ENCODE results near the gene NFXL1. TPM values are rescaled to one million over a fixed set of nuclear protein-coding genes. Genes with fewer than 3 reads are reported as not detected.

Gene NFXL1
- total RNA-seq, 2 donors from 2014 or later, result 17.5 to 19.1 TPM

GRCh38 chr4:47899639-47900038, 14.7 kb downstream of the NFXL1 start:
- Histone ChIP-seq H3K4me1 (replicated peaks) (no peaks in the 10 kb centered on the region), H3K4me3 (no peak overlapping the region), H3K27ac (no peak overlapping the region), H3K9me3 (no peaks in the 10 kb centered on the region), H3K36me3 (peaks cover 0 to 3% of the 10 kb centered on the region in 2 donors), H3K27me3 (replicated peaks; ENCODE audit: insufficient read depth) (no peaks in the 10 kb centered on the region)
- 61% methylated on average over 1 of the region's 1 CpG for WGBS
- intact Hi-C loops (cut with DNase I), result no loop called here
- DNase-seq (ENCODE audit: low spot score), result no peak
- TF ChIP-seq, protein P1, sequence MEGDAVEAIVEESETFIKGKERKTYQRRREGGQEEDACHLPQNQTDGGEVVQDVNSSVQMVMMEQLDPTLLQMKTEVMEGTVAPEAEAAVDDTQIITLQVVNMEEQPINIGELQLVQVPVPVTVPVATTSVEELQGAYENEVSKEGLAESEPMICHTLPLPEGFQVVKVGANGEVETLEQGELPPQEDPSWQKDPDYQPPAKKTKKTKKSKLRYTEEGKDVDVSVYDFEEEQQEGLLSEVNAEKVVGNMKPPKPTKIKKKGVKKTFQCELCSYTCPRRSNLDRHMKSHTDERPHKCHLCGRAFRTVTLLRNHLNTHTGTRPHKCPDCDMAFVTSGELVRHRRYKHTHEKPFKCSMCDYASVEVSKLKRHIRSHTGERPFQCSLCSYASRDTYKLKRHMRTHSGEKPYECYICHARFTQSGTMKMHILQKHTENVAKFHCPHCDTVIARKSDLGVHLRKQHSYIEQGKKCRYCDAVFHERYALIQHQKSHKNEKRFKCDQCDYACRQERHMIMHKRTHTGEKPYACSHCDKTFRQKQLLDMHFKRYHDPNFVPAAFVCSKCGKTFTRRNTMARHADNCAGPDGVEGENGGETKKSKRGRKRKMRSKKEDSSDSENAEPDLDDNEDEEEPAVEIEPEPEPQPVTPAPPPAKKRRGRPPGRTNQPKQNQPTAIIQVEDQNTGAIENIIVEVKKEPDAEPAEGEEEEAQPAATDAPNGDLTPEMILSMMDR (IDR thresholded peaks at IDR 0.05), result no peak
- TF ChIP-seq POLR2AphosphoS5 (IDR thresholded peaks at IDR 0.05) (no peak), POLR2A (IDR thresholded peaks at IDR 0.05) (no peak)

GRCh38 chr4:47891928-47892327, 22.5 kb downstream of the NFXL1 start:
- Histone ChIP-seq H3K9me3 (no peaks in the 10 kb centered on the region), H3K27me3 (replicated peaks; ENCODE audit: insufficient read depth) (no peaks in the 10 kb centered on the region), H3K4me1 (replicated peaks) (no peaks in the 10 kb centered on the region), H3K36me3 (peaks cover under 1 to 9% of the 10 kb centered on the region in 2 donors), H3K27ac (no peak overlapping the region), H3K4me3 (no peak overlapping the region)
- DNase-seq (ENCODE audit: low spot score), result no peak
- intact Hi-C loops (cut with DNase I), result no loop called here
- TF ChIP-seq POLR2A (IDR thresholded peaks at IDR 0.05) (no peak), POLR2AphosphoS5 (IDR thresholded peaks at IDR 0.05) (no peak)
- TF ChIP-seq, protein P1 (IDR thresholded peaks at IDR 0.05), result no peak
- 90% methylated on average over 1 of the region's 1 CpG for WGBS

DNA sequence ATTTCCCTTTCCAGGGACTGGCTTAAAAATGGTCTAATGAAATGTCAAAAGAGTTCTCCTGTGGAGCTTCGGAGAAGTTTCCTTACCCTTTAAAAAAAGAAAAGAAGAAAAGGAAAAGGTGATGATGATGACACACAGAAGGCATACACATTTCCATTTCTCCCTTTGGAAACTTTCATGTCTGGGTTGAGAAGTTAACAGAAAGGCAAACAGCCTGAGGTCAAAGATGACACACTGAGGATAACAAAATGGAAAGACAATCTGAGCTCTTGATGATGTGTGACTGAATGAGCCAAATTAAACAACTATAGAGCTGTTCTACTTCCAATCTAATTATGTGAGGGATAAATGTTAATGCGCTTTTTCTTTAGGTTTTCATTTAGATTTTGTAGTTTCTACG, 32.2 kb downstream of the NFXL1 start:
- TF ChIP-seq, protein P1 (IDR thresholded peaks at IDR 0.05), result no peak
- TF ChIP-seq POLR2AphosphoS5 (IDR thresholded peaks at IDR 0.05) (no peak), POLR2A (IDR thresholded peaks at IDR 0.05) (no peak)
- Histone ChIP-seq H3K4me1 (replicated peaks) (no peaks in the 10 kb centered on the region), H3K27ac (no peak overlapping the region), H3K9me3 (no peaks in the 10 kb centered on the region), H3K4me3 (no peak overlapping the region), H3K27me3 (replicated peaks; ENCODE audit: insufficient read depth) (no peaks in the 10 kb centered on the region), H3K36me3 (peaks cover 0 to 5% of the 10 kb centered on the region in 2 donors)
- intact Hi-C loops (cut with DNase I), result no loop called here
- 71% methylated on average over 3 of the region's 3 CpGs for WGBS
- no peak for DNase-seq (ENCODE audit: low spot score)

GRCh38 chr4:47879458-47879857, 34.9 kb downstream of the NFXL1 start:
- Histone ChIP-seq H3K9me3 (no peaks in the 10 kb centered on the region), H3K36me3 (peaks cover 0 to 5% of the 10 kb centered on the region in 2 donors), H3K27ac (no peak overlapping the region), H3K4me3 (no peak overlapping the region), H3K4me1 (replicated peaks) (no peaks in the 10 kb centered on the region), H3K27me3 (replicated peaks; ENCODE audit: insufficient read depth) (no peaks in the 10 kb centered on the region)
- no peak for DNase-seq (ENCODE audit: low spot score)
- intact Hi-C loops (cut with DNase I), result no loop called here
- TF ChIP-seq POLR2A (IDR thresholded peaks at IDR 0.05), result no peak
- TF ChIP-seq, protein P1 (IDR thresholded peaks at IDR 0.05), result no peak

DNA sequence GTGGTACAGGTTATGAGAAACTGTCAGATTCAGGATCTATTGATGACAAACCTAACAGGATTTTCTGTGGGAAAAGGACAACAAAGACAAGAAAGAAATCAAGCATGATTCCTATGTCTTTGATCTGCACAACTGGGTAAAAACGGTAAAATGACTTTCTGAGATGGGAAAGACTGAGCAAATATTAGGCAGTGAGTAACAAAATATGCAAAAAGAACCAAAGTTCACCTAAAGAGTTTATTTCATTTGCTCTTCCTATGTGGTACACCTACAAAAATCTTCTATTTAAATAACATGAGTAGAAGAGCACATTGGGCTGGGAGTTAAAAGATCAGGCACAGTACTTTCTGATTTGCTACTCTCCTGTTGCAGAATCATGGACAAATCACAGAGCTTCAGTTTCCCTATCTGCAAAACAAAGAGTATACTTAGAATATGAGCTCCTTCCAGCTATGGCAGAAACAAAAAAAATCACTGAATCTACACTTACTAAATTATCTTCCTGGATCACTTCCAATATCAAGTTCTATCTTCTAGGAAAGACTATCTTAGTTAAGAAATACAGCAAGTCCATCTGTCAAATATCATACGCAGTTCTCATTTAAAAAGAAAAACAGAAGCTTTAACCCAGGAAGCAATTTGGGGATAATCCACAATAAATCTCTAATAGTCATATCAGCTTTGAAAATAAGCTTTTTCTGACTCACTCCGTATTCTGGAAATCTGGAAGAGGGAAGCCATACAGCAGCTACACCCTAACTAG, 37.4 kb downstream of the NFXL1 start:
- DNase-seq (ENCODE audit: low spot score), result no peak
- WGBS, result 87% methylated on average over 3 of the region's 3 CpGs
- intact Hi-C loops (cut with DNase I), result no loop called here
- H3K4me3 ChIP-seq, result no peak overlapping the region
- no peak overlapping the region for H3K27ac ChIP-seq
- peaks cover 0 to 7% of the 10 kb centered on the region in 2 donors for H3K36me3 ChIP-seq
- H3K4me1 ChIP-seq (replicated peaks), result no peaks in the 10 kb centered on the region
- TF ChIP-seq POLR2A (IDR thresholded peaks at IDR 0.05) (no peak), POLR2AphosphoS5 (IDR thresholded peaks at IDR 0.05) (no peak)
- TF ChIP-seq, protein P1 (IDR thresholded peaks at IDR 0.05), result no peak
- no peaks in the 10 kb centered on the region for H3K9me3 ChIP-seq
- no peaks in the 10 kb centered on the region for H3K27me3 ChIP-seq (replicated peaks; ENCODE audit: insufficient read depth)

Measured in prostate gland (tissue), 2 donors.